Thyroid gland (tissue), 4 donors: ENCODE measurements around the gene NFIX.

Source experiments
- POLR2A ChIP-seq, 2 donors: fragments of 450-650 bp; IDR thresholded peaks; one replicate each; pipeline ENCODE4 v1.6.1; 2017; ENCODE audit warnings: antibody characterized with exemption in 2 of 2, mild to moderate bottlenecking in 2 of 2, moderate library complexity in 1 of 2
- TF ChIP-seq, protein P1 (sequence below), 6 experiments: fragments of 200-600 bp in 3 of 6; fragments of 450-650 bp in 3 of 6; sonication (generic) in 3 of 6; IDR thresholded peaks; one replicate each; pipeline ENCODE4 v1.5.1; 2016 to 2019; ENCODE audit warnings: antibody characterized with exemption in 6 of 6, mild to moderate bottlenecking in 2 of 6, inconsistent platforms in 1 of 6, moderate library complexity in 1 of 6

- TF ChIP-seq, protein P1, sequence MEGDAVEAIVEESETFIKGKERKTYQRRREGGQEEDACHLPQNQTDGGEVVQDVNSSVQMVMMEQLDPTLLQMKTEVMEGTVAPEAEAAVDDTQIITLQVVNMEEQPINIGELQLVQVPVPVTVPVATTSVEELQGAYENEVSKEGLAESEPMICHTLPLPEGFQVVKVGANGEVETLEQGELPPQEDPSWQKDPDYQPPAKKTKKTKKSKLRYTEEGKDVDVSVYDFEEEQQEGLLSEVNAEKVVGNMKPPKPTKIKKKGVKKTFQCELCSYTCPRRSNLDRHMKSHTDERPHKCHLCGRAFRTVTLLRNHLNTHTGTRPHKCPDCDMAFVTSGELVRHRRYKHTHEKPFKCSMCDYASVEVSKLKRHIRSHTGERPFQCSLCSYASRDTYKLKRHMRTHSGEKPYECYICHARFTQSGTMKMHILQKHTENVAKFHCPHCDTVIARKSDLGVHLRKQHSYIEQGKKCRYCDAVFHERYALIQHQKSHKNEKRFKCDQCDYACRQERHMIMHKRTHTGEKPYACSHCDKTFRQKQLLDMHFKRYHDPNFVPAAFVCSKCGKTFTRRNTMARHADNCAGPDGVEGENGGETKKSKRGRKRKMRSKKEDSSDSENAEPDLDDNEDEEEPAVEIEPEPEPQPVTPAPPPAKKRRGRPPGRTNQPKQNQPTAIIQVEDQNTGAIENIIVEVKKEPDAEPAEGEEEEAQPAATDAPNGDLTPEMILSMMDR (IDR thresholded peaks at IDR 0.05), result no peak
- TF ChIP-seq POLR2A (IDR thresholded peaks at IDR 0.05), result no peak
Measured at GRCh38 chr19:13130886-13131490, 135.7 kb downstream of the NFIX start.
